Mucosa of descending colon (tissue), 3 donors: ENCODE measurements around the gene PRDM16. TPM values are rescaled to one million over a fixed set of nuclear protein-coding genes. Genes with fewer than 3 reads are reported as not detected.

Experiments
- ATAC-seq: fragments of 200-7000 bp; cut with Tn5 transposase; one replicate; pipeline ENCODE4 v1.9.1; 2020; ENCODE audit warnings: mild to moderate bottlenecking, moderate library complexity
- DNase-seq, 3 donors: peaks; one replicate each; pipeline ENCODE4 v3.0.0-alpha.2; 2020
- H3K36me3 ChIP-seq: fragments of 200-600 bp; one replicate; pipeline ENCODE4 v1.8.0; 2021; ENCODE audit warnings: low read depth, mild to moderate bottlenecking
- H3K4me1 ChIP-seq: fragments of 200-600 bp; one replicate; pipeline ENCODE4 v1.8.0; 2021; ENCODE audit warnings: low read depth, mild to moderate bottlenecking
- H3K4me3 ChIP-seq: fragments of 200-600 bp; one replicate; pipeline ENCODE4 v1.8.0; 2021; ENCODE audit warnings: mild to moderate bottlenecking
- H3K9me3 ChIP-seq: fragments of 200-600 bp; one replicate; pipeline ENCODE4 v1.8.0; 2021; ENCODE audit warnings: mild to moderate bottlenecking
- CTCF ChIP-seq: fragments of 200-600 bp; IDR thresholded peaks from one replicate; pipeline ENCODE4 v1.8.0; 2022; ENCODE audit warnings: antibody characterized with exemption, mild to moderate bottlenecking
- intact Hi-C, 2 donors: fragments of 100-400 bp; cut with DNase I in 1 of 2; cut with micrococcal nuclease in 1 of 2; formaldehyde crosslinking; loops; one replicate each; pipeline versions ENCODE4 v1.11.0 to v1.11.1; 2022; cut with DNase I, micrococcal nuclease
- total RNA-seq, 3 donors: library from RNA; stranded (reverse); fragmentation: NEBNext Ultra II Directional in 2 of 3; extraction: Animal tissue kit (Norgen Biotek cat#: 25700) in 2 of 3; gene quantifications; one replicate each; pipeline versions ENCODE4 v1.2.1 to v1.2.4, GENCODE V29; 2021 to 2023
- donor health status: DM: no; HTN: no; CAD: no; lungs with moderate emphysema.
- donor health status: DM: no; HTN: no; CAD: no.
- donor health status: DM: no; HTN: yes; CAD: no.

The PRDM16 gene
- total RNA-seq, 3 donors from 2014 or later: 1.6 to 2.5 (median 2.4) TPM

- no peak overlapping the region for H3K4me3 ChIP-seq
- TF ChIP-seq CTCF: no peak
- peaks cover 10% of the 10 kb centered on the region for H3K9me3 ChIP-seq
- no peak for DNase-seq
- no peaks in the 10 kb centered on the region for H3K36me3 ChIP-seq
- H3K4me1 ChIP-seq: peaks cover 16% of the 10 kb centered on the region
- intact Hi-C loops: loop anchor here (10.0 kb wide), 2 partner anchors 406 to 1006 kb away; partner anchors contain the start of gene PEX10 (in 1 of the 2)
- ATAC-seq: no peak
These were observed 351.4 kb downstream of the PRDM16 start for GRCh38 chr1:3420218-3420951.

- intact Hi-C loops: loop anchor here (10.0 kb wide), 2 partner anchors 408 to 1008 kb away; partner anchors contain the start of gene PEX10 (in 1 of the 2)
- Histone ChIP-seq H3K36me3 (no peaks in the 10 kb centered on the region), H3K9me3 (no peaks in the 10 kb centered on the region), H3K4me1 (peaks cover 16% of the 10 kb centered on the region), H3K4me3 (no peak overlapping the region)
- no peak for DNase-seq
- no peak for TF ChIP-seq CTCF
- ATAC-seq: no peak
These were observed 353.6 kb downstream of the PRDM16 start for GRCh38 chr1:3422638-3423037.

GRCh38 chr1:3423245-3423829 is 354.3 kb downstream of the PRDM16 start:
- TF ChIP-seq CTCF: no peak
- no peak overlapping the region for H3K4me3 ChIP-seq
- H3K4me1 ChIP-seq: peaks cover 16% of the 10 kb centered on the region
- no peaks in the 10 kb centered on the region for H3K36me3 ChIP-seq
- DNase-seq (peak; percentile 83 to 87 (median 87)), ATAC-seq (peak; percentile 90)
- no peaks in the 10 kb centered on the region for H3K9me3 ChIP-seq
- intact Hi-C loops: loop anchor here (10.0 kb wide), 2 partner anchors 409 to 1009 kb away; partner anchors contain the start of gene PEX10 (in 1 of the 2)

GRCh38 chr1:3423896-3424611 is 355.1 kb downstream of the PRDM16 start:
- Histone ChIP-seq H3K4me3 (no peak overlapping the region), H3K9me3 (no peaks in the 10 kb centered on the region), H3K4me1 (peaks cover 16% of the 10 kb centered on the region), H3K36me3 (no peaks in the 10 kb centered on the region)
- intact Hi-C loops: loop anchor here (10.0 kb wide), 2 partner anchors 409 to 1009 kb away; partner anchors contain the start of gene PEX10 (in 1 of the 2)
- ATAC-seq (no peak), DNase-seq (no peak)
- no peak for TF ChIP-seq CTCF

- H3K4me1 ChIP-seq: peaks cover 11% of the 10 kb centered on the region
- intact Hi-C loops: loop anchor here (10.0 kb wide), 2 partner anchors 411 to 1011 kb away; partner anchors contain the start of gene PEX10 (in 1 of the 2)
- TF ChIP-seq CTCF: no peak
- no peaks in the 10 kb centered on the region for H3K9me3 ChIP-seq
- no peaks in the 10 kb centered on the region for H3K36me3 ChIP-seq
- no peak overlapping the region for H3K4me3 ChIP-seq
- ATAC-seq: no peak
- DNase-seq: no peak
These were observed 356.6 kb downstream of the PRDM16 start for GRCh38 chr1:3425486-3426215.
